Fibroblast of lung (primary cell): Measurements from ENCODE around the gene CCM2L. TPM values are rescaled to one million over a fixed set of nuclear protein-coding genes. Genes with fewer than 3 reads are reported as not detected.

Experiments
- DNase-seq, 2 donors: peaks; one replicate each; pipeline versions ENCODE4 v3.0.0 to v3.0.0-alpha.2; 2010; ENCODE audit warnings: low read depth in 2 of 2
- H2AFZ ChIP-seq: 2 replicates; pipeline ENCODE4 v1.5.1; 2012; ENCODE audit warnings: low read length, control low read depth, inconsistent platforms
- H3K27ac ChIP-seq: 2 replicates; pipeline ENCODE4 v1.5.1; 2011; ENCODE audit warnings: low read length, control low read depth; ENCODE audit not compliant: insufficient read depth
- H3K27me3 ChIP-seq: 2 replicates; pipeline ENCODE4 v1.5.1; 2011; ENCODE audit warnings: mild to moderate bottlenecking, low read length; ENCODE audit not compliant: control insufficient read depth, insufficient read depth
- H3K36me3 ChIP-seq: 2 replicates; pipeline ENCODE4 v1.5.1; 2011; ENCODE audit warnings: low read length; ENCODE audit not compliant: control insufficient read depth, insufficient read depth
- H3K4me1 ChIP-seq: 2 replicates; pipeline ENCODE4 v1.5.1; 2011; ENCODE audit warnings: low read length; ENCODE audit not compliant: control insufficient read depth, insufficient read depth; ENCODE audit errors: extremely low read depth
- H3K4me2 ChIP-seq: 2 replicates; pipeline ENCODE4 v1.5.1; 2011; ENCODE audit warnings: low read length, control low read depth; ENCODE audit not compliant: insufficient read depth; ENCODE audit errors: extremely low read depth
- H3K4me3 ChIP-seq, 4 experiments: fragments of 200-600 bp in 1 of 4; sonication (generic) in 1 of 4; replicated peaks in 1 of 4; 2 replicates each; pipeline ENCODE4 v1.5.1; 2011 to 2016; ENCODE audit warnings: low read length in 4 of 4, low read depth in 3 of 4, mild to moderate bottlenecking in 3 of 4, control low read depth in 2 of 4, inconsistent platforms in 1 of 4, mixed read lengths in 1 of 4; ENCODE audit not compliant: insufficient read depth in 1 of 4; ENCODE audit errors: control extremely low read depth in 1 of 4
- H3K79me2 ChIP-seq: 2 replicates; pipeline ENCODE4 v1.5.1; 2012; ENCODE audit warnings: mild to moderate bottlenecking, low read length, inconsistent platforms; ENCODE audit not compliant: control insufficient read depth, insufficient read depth
- H3K9ac ChIP-seq: 2 replicates; pipeline ENCODE4 v1.5.1; 2011; ENCODE audit warnings: mild to moderate bottlenecking, low read length, control low read depth; ENCODE audit not compliant: insufficient read depth
- H3K9me3 ChIP-seq: 2 replicates; pipeline ENCODE4 v1.5.1; 2012; ENCODE audit warnings: low read depth, low read length; ENCODE audit not compliant: control insufficient read depth, insufficient read depth
- H4K20me1 ChIP-seq: 2 replicates; pipeline ENCODE4 v1.5.1; 2011; ENCODE audit warnings: low read length; ENCODE audit not compliant: control insufficient read depth, insufficient read depth; ENCODE audit errors: extremely low read depth
- EZH2 ChIP-seq: IDR thresholded peaks from 2 replicates; pipeline ENCODE4 v1.5.1; 2012; ENCODE audit warnings: low read length, control low read depth, mild to moderate bottlenecking; ENCODE audit errors: missing control alignments
- polyA plus RNA-seq, 2 donors: library from polyadenylated mRNA; depleted of rRNA in 1 of 2; stranded (reverse) in 1 of 2; unstranded in 1 of 2; fragments of >200 nt; gene quantifications; 2 replicates each; pipeline ENCODE4 v1.2.1, GENCODE V29; 2011 to 2012; ENCODE audit warnings: missing spikeins in 1 of 2
- total RNA-seq: library from RNA; depleted of rRNA; stranded (reverse); fragments of >200 nt; gene quantifications from 2 replicates; pipeline ENCODE4 v1.2.1, GENCODE V29; 2014
- TF ChIP-seq, protein P1 (sequence below), 2 donors: IDR thresholded peaks in 1 of 2; conservative IDR thresholded peaks in 1 of 2; 1 replicate in 1 of 2; 2 replicates in 1 of 2; pipeline ENCODE4 v1.5.1; 2011 to 2012; ENCODE audit warnings: low read length in 2 of 2, control low read depth in 1 of 2, inconsistent platforms in 1 of 2, low read depth in 1 of 2, mild to moderate bottlenecking in 1 of 2

Gene CCM2L
- total and polyA plus RNA-seq, 2 donors (not counting 1 experiment from before 2014, with no cell fraction given): not detected

DNA sequence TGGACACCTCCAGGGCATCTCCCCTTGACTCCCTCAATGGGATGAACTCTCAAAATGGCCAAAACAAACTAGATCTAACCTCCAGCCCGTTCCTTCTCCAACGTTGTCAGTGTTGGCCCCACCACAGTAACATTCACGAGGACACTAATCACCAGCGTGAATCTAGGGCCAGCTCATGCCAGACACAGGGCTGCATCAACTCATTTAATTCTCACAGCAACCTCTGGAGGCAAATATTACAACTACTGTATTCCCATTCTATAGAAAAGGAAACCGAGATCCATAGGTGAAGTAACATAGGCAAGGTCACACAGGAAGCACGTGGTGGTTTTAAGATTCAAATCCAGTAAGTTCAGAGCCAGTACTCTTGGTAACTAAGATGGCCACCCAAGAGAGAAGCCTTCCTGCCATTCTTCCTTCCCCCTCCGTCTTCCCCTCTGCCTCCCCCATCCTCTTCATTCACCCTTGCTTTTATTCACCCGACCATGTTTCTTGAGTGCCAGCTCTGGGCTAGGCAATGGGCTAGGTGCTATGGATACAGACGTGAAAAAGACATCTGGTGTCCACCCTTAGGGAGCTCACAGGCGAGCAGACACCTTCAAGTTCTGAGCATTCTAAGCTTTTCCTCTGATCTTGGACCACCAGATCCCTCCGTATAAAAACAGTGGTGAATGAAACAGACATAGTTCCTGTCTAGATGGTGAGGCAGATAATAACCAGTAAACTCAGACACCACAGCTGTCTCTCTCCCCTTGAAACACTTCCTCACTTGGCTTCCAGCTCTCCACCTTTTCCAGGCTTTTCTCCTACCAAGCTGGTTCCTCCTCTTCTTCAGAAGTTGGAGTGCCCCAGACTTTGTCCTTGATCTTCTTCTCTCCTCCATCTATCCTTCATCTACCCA, 9.6 kb downstream of the CCM2L start:
- no peaks in the 10 kb centered on the region for H4K20me1 ChIP-seq
- no peak overlapping the region for H3K27ac ChIP-seq
- no peak overlapping the region for H3K4me2 ChIP-seq
- no peak overlapping the region for H3K4me3 ChIP-seq
- H2AFZ ChIP-seq: no peak overlapping the region
- no peak overlapping the region for H3K9ac ChIP-seq
- no peaks in the 10 kb centered on the region for H3K9me3 ChIP-seq
- peaks cover 34% of the 10 kb centered on the region for H3K27me3 ChIP-seq
- no peak for DNase-seq
- H3K79me2 ChIP-seq: no peaks in the 10 kb centered on the region
- H3K4me1 ChIP-seq: no peaks in the 10 kb centered on the region
- no peaks in the 10 kb centered on the region for H3K36me3 ChIP-seq
- TF ChIP-seq, protein P1, sequence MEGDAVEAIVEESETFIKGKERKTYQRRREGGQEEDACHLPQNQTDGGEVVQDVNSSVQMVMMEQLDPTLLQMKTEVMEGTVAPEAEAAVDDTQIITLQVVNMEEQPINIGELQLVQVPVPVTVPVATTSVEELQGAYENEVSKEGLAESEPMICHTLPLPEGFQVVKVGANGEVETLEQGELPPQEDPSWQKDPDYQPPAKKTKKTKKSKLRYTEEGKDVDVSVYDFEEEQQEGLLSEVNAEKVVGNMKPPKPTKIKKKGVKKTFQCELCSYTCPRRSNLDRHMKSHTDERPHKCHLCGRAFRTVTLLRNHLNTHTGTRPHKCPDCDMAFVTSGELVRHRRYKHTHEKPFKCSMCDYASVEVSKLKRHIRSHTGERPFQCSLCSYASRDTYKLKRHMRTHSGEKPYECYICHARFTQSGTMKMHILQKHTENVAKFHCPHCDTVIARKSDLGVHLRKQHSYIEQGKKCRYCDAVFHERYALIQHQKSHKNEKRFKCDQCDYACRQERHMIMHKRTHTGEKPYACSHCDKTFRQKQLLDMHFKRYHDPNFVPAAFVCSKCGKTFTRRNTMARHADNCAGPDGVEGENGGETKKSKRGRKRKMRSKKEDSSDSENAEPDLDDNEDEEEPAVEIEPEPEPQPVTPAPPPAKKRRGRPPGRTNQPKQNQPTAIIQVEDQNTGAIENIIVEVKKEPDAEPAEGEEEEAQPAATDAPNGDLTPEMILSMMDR (conservative IDR thresholded peaks at IDR 0.05 in 1 of 2, IDR thresholded peaks at IDR 0.05 in 1 of 2; ENCODE audit: low read depth in 1 of 2, low read length in 2 of 2): no peak
- peak; percentile 89 for TF ChIP-seq EZH2

DNA sequence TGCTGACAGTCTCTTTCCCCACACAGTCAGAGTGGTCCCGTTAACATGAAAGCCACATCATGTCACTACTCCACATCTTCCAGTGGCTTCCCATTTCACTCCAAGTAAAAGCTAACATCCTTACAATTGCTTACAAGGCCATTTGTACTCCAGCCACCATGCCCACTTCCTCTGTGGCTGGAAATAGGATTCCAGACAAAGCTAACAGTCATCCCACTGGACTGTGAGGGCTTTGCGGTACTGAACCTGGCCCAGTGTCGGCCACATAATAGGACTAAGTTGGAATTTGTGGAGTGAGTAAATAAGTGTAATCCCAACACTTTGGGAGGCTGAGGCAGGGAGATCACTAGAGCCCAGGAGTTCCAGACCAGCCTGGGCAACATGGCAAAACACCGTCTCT, 10.9 kb downstream of the CCM2L start:
- no peaks in the 10 kb centered on the region for H4K20me1 ChIP-seq
- H3K27ac ChIP-seq: no peak overlapping the region
- no peak overlapping the region for H2AFZ ChIP-seq
- no peak overlapping the region for H3K9ac ChIP-seq
- TF ChIP-seq, protein P1 (conservative IDR thresholded peaks at IDR 0.05 in 1 of 2, IDR thresholded peaks at IDR 0.05 in 1 of 2; ENCODE audit: low read depth in 1 of 2, low read length in 2 of 2): no peak
- no peak for TF ChIP-seq EZH2
- H3K4me3 ChIP-seq: no peak overlapping the region
- no peaks in the 10 kb centered on the region for H3K4me1 ChIP-seq
- no peaks in the 10 kb centered on the region for H3K79me2 ChIP-seq
- H3K4me2 ChIP-seq: no peak overlapping the region
- no peaks in the 10 kb centered on the region for H3K36me3 ChIP-seq
- DNase-seq: peak in 1 of 2 donors; percentile 7
- peaks cover 32% of the 10 kb centered on the region for H3K27me3 ChIP-seq
- no peaks in the 10 kb centered on the region for H3K9me3 ChIP-seq

DNA sequence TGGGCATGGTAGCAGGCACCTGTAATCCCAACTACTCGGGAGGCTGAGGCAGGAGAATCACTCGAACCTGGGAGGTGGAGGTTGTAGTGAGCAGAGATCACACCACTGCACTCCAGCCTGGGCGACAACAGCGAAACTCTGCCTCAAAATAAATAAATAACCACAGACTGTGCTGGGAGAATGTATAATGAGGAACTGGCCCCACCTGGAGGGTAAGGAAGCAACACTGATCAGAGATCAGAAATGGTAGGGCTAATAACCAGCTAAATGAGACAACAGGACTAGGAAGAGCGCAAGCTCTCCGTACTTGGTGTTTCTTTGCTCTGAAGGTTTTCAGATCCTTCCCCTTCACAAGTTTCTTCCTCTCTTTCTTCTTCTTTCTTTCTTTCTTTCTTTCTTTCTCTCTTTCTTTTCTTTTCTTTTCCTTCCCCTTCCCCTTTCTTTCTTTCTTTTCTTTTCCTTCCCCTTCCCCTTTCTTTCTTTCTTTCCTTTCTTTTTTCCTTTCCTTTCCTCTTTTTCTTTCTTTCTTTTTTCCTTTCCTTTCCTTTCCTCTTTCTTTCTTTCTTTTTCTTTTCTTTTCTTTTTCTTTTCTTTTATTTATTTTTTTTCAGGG, 14.6 kb downstream of the CCM2L start:
- no peak overlapping the region for H3K4me3 ChIP-seq
- H3K9ac ChIP-seq: no peak overlapping the region
- no peaks in the 10 kb centered on the region for H3K4me1 ChIP-seq
- no peak overlapping the region for H2AFZ ChIP-seq
- TF ChIP-seq EZH2: no peak
- TF ChIP-seq, protein P1 (conservative IDR thresholded peaks at IDR 0.05 in 1 of 2, IDR thresholded peaks at IDR 0.05 in 1 of 2; ENCODE audit: low read depth in 1 of 2, low read length in 2 of 2): no peak
- no peaks in the 10 kb centered on the region for H4K20me1 ChIP-seq
- no peaks in the 10 kb centered on the region for H3K79me2 ChIP-seq
- no peak for DNase-seq
- no peak overlapping the region for H3K27ac ChIP-seq
- peaks cover 10% of the 10 kb centered on the region for H3K27me3 ChIP-seq
- no peaks in the 10 kb centered on the region for H3K36me3 ChIP-seq
- H3K9me3 ChIP-seq: no peaks in the 10 kb centered on the region
- no peak overlapping the region for H3K4me2 ChIP-seq
